ENCODE measurements around the gene CDX4.

DNA sequence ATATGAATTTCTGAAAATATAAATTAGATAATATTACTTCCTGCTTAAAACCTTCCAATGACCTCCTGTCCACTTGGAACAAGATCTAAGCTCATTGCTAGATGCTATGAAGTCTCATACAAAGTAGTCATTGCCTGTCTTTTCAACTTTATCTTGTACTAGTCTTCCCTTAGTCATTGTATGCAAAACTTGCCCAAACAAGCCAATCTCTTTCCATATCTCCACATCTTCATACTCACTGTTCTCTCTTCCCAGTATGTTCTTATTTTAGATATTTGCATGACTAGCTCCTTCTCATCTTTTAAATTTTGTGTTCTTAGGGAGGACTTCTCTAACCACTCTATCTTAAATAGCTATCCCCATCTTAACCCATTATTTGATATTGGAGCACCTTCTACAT is 33.9 kb upstream of the CDX4 start:
- TF ChIP-seq, protein P1, sequence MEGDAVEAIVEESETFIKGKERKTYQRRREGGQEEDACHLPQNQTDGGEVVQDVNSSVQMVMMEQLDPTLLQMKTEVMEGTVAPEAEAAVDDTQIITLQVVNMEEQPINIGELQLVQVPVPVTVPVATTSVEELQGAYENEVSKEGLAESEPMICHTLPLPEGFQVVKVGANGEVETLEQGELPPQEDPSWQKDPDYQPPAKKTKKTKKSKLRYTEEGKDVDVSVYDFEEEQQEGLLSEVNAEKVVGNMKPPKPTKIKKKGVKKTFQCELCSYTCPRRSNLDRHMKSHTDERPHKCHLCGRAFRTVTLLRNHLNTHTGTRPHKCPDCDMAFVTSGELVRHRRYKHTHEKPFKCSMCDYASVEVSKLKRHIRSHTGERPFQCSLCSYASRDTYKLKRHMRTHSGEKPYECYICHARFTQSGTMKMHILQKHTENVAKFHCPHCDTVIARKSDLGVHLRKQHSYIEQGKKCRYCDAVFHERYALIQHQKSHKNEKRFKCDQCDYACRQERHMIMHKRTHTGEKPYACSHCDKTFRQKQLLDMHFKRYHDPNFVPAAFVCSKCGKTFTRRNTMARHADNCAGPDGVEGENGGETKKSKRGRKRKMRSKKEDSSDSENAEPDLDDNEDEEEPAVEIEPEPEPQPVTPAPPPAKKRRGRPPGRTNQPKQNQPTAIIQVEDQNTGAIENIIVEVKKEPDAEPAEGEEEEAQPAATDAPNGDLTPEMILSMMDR (IDR thresholded peaks at IDR 0.05; ENCODE audit: insufficient read depth, low read length), result no peak
- no peak for TF ChIP-seq SPI1 (IDR thresholded peaks at IDR 0.05; ENCODE audit: borderline replicate concordance, low read depth)

Measured in HL-60 (cell line).